ENCODE results near the gene TM4SF1.
"Not testable (repeated sequence)": the region's sequence is repeated elsewhere in the genome, so short reads cannot be mapped to it uniquely, and the experiment has no call there.

The TM4SF1 gene

DNA sequence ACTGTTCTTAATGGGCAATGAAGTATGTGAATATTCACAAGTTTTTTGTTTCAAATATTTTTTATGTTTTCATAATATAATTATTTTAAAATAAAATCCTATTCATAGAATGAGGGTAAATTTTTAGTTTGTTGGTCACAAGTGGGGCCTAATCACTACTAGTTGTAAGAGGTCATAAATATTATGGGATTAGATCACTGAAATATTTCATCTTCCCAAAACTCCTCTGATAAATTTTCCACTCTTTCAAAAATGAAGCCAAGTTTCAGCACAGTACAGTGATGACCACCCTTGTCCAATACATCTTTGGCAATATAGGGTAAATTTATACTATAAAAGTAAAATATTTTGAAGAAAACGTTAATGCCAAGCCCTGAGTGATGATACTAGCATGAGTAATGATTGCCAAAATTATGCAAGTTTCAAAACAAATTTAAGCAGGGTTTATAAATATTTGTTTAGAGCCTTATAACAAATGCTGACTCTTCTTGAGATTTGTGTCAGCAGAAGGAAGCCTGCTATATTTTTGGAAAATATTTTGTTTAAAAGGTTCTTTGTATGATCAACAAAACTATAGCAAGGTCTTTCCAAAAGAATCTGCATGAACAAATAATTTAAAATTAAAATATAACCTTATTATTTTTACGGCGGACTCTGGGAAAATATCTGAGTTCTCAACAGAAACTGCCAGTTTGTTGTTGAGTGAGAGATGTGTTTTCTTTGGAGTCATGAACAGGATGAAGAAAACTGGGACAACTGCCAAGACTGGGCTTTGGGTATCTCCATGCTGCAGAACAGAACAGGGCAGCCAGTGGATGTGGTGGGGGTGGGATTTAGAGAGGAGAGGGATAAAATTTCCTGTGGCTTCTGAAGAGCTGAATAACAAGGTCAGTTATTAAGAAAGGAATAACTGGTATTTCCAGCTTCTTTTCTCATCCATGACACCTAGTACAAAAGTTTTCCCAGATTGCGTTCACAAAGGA lies 17.9 kb upstream of the TM4SF1 start:
- DNase-seq = no peak

- DNase-seq = peak; percentile 86 to 87
Observed at GRCh38 chr3:149393345-149394160, 16.1 kb upstream of the TM4SF1 start.

DNA sequence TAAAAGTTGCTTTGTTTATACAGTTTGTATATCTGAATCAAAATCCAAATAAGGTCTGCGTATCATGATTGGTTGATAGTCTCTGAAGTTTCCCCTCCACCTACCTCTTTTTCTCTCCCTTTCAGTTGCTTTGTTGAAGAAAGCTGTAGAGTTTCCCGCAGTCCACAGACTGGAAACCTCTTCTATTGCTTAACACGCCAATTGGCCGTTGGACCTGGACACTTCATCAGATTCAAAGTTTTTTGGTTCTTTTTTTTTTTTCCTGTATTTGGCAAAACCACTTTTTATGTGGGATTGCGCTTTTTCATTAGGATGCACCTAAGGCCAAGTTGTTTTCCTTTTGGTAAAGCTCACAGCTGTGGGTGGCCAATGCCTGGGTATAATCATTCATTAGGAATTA lies 14.5 kb upstream of the TM4SF1 start:
- no peak for DNase-seq

GRCh38 chr3:149390772-149391212 lies 13.3 kb upstream of the TM4SF1 start:
- DNase-seq = peak in 1 of 2 donors; percentile 3

DNA sequence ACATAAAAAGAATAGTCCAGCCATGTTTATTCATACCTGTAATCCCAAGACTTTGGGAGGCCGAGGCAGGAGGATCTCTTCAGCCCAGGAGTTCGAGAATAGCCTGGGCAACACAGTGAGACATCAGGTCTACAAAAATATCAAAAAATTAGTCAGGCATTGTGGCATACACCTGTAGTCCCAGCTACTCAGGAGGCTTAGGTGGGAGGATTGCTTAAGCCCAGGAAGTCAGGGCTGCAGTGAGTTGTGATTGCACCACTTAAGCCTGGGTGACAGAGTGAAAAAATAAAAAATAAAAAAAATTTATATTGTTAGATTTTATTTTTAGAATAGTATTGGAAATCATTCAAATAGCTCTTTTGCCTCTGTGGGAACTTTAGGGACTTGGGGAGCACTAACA lies 12.8 kb upstream of the TM4SF1 start:
- DNase-seq = no peak

DNA sequence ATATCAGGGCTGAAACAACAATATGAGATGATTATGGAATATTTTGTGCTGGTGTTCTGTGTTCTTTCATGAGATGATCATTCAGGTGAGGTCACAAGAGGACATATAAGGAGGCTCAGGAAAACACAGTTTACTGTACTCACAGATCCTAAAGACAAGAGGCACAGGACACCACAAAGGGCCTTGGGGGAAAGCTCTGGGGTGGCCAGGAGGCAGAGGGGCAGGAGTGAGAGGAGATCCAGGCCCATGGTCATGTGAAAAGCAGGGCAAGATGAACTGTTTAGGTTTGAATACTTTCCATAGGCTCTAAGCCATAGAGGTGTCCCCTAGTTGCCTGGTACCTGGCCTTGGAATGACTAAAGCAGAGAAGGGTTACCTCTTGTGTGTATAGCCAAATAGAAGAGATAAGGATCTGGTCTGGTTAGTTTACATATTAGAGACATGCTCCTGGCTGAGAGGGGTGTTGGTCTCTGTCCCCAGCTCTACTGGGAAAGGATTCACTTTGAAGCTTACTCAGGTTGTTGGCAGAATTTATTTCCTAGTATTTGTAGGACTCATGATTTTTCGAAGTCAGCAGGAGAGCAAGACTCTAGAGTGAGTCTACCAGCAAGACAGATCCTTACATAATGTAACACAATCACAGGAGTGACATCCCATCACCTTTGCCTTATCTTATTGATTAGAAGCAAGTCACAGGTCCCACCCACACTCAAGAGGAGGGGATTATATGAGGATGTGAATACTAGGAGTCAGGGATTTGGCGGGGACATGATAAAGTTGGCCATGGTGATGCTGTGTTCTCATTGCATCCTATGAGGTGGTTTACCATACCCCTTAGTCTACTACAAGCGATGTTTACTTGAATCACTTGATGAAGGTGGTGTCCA lies 11.3 kb upstream of the TM4SF1 start:
- DNase-seq = no peak

DNA sequence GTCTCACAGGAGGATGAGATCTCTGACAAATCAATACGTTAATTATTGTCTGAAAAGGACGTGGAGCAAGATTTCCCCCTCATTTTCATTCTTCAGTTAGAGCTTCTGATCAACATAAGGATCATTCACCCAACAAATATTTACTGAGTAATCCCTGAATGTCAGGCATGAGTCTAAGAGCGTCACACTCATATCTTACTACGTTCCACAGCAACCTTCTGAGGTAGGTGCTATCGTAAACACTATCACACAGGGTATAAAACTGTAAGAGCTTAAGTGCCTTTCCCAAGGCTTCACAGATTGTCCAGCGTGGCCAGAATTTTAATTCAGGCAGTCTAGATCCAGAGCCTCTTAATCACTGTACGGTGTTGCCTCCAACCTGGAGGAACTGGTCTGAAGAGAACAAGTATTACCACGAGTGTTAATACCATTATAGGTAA lies 10.6 kb upstream of the TM4SF1 start:
- no peak for DNase-seq

GRCh38 chr3:149386299-149386606 lies 8.8 kb upstream of the TM4SF1 start:
- no peak for DNase-seq

GRCh38 chr3:149385617-149386298 lies 8.3 kb upstream of the TM4SF1 start:
- DNase-seq = no peak

- DNase-seq = peak; percentile 74 to 89
Observed at GRCh38 chr3:149384911-149385321, 7.5 kb upstream of the TM4SF1 start.

DNA sequence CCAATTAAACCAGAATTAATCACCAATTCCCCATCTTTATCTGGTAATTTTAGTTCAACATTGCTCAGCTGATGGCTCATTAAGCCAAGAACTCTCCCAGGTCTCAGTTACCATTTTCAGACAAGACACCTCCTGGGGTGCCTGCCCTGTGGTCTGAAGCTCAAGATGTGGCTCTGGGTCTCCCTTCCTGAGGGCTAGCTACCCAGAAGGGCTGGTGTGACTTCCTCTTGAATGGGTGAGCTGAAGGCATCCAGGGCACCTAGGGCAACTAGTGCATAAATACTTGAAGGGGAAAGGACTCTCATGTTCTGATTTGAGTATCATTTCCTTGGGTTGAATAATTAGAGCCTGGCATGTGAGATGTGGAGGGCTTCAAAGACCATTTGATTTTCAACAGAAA lies 6.7 kb upstream of the TM4SF1 start:
- no peak for DNase-seq

GRCh38 chr3:149383703-149384102 lies 6.3 kb upstream of the TM4SF1 start:
- no peak for DNase-seq

GRCh38 chr3:149382518-149382917 lies 5.1 kb upstream of the TM4SF1 start:
- DNase-seq = peak in 1 of 2 donors; percentile 2

GRCh38 chr3:149382101-149382467 lies 4.6 kb upstream of the TM4SF1 start:
- no peak for DNase-seq

GRCh38 chr3:149381173-149382100 lies 4.0 kb upstream of the TM4SF1 start:
- DNase-seq = no peak

DNA sequence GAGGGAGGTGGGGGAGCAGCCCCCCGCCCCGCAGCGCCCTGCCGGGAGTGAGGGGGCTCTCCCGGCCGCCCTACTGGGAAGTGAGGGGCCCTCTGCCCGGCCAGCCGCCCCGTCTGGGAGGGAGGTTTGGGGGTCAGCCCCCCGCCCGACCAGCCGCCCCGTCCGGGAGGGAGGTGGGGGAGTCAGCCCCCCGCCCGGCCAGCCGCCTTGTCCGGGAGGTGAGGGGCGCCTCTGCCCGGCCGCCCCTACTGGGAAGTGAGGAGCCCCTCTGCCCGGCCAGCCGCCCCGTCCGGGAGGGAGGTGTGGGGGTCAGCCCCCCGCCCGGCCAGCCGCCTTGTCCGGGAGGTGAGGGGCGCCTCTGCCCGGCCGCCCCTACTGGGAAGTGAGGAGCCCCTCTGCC lies 2.8 kb upstream of the TM4SF1 start:
- not testable (repeated sequence) for DNase-seq

- no peak for DNase-seq
Observed at GRCh38 chr3:149378478-149379309, 1.2 kb upstream of the TM4SF1 start.

DNA sequence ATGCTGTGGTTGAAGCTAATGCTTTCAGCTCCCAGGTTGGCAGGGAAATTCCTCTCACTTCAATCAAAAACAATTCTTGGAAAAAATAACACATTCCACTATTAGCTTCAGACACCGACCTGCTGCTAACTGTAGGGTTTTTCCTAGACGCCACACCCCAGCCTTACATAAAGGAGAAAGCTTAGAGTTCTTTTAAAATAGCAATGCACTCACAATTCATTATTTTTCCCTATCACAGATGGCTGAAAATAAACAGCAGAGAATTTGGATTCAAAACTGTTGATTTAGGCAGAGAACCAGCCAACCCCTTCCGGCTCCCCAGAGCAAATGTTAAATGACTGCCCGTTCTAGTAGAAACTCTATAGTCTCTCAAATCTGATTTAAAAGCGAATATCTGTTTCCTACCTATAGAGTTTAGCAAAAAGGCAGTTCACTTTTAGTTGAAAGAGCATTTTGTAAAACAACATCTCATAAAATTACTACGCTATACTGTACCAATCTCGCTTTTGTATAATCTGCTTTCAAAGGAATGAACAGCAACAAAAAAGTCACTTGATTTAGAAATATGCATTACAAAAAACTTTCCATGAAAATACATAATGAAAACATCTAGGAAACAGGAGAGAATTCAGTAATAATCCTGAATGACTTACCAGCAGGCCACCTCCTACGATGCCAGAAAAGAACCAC lies 586 bp downstream of the TM4SF1 start:
- no peak for DNase-seq

GRCh38 chr3:149375501-149376196 lies 1.8 kb downstream of the TM4SF1 start:
- DNase-seq = no peak
